ENCODE measurements around the gene SLC25A23.

DNA sequence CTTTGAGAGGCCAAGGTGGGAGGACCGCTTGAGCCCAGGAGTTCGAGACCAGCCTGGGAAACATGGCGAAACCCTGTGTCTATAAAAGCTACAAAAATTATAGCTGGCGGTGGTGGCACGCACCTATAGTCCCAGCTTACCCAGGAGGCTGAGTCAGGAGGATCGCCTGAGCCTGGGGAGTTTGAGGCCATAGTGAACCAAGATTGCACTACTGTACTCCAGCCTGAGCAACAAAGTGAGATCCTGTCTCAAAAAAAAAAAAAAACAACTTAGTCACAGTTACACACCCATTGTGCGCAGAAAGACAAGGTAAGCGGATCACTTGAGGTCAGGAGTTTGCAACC, 22.7 kb upstream of the SLC25A23 start:
- no peak for TF ChIP-seq KDM1A (IDR thresholded peaks at IDR 0.05; ENCODE audit: borderline replicate concordance, low read length)
- no peak for TF ChIP-seq EZH2 (IDR thresholded peaks at IDR 0.05; ENCODE audit: low read depth, low read length, severe bottlenecking)
- no peak for TF ChIP-seq CTCF (IDR thresholded peaks at IDR 0.05; ENCODE audit: control extremely low read depth in 1 of 3, insufficient read depth in 1 of 3, low read depth in 1 of 3, low read length in 3 of 3)
- TF ChIP-seq YY1 (IDR thresholded peaks at IDR 0.05; ENCODE audit: low read depth, low read length) = no peak
- TF ChIP-seq GTF2F1 (IDR thresholded peaks at IDR 0.05; ENCODE audit: borderline replicate concordance, low read depth, low read length) = no peak
- TF ChIP-seq GABPA (IDR thresholded peaks at IDR 0.05; ENCODE audit: borderline replicate concordance, insufficient read depth, low read length) = no peak
- TF ChIP-seq POLR2AphosphoS5 (IDR thresholded peaks at IDR 0.05; ENCODE audit: low read depth, low read length) = no peak
- no peak for TF ChIP-seq TAF1 (IDR thresholded peaks at IDR 0.05; ENCODE audit: low read depth, low read length)
